NOMO-1 (cell line): ENCODE results near the gene CD84.
"Not testable (repeated sequence)": the region's sequence is repeated elsewhere in the genome, so short reads cannot be mapped to it uniquely, and the experiment has no call there.

Source experiments
- DNase-seq, 2 experiments: peaks; one replicate each; lab custom pipeline; 2025; ENCODE audit not compliant: unreplicated experiment in 2 of 2; lab: John Stamatoyannopoulos, UW

CD84 gene

GRCh38 chr1:160610569-160611242 is 31.4 kb upstream of the CD84 start:
- DNase-seq, result no peak

DNA sequence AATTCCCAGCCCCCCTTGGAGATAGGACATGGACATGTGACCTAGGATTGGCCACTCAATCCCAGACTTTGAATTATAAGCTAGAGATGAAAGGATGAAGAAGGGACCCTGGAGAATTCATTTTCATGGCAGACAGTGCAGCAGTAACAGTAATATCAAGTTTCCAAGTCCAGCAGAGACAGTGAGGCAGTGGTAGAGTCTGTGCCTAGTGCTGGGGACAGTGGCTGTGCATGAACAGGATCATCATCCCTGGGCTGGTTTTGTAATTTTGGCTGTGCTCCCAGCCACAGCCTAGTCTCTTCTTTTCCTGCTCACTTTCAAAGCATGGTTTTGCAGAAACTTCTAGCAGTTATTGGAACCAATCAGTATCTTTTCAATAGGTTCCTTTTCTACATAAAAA is 29.6 kb upstream of the CD84 start:
- DNase-seq, result no peak

DNA sequence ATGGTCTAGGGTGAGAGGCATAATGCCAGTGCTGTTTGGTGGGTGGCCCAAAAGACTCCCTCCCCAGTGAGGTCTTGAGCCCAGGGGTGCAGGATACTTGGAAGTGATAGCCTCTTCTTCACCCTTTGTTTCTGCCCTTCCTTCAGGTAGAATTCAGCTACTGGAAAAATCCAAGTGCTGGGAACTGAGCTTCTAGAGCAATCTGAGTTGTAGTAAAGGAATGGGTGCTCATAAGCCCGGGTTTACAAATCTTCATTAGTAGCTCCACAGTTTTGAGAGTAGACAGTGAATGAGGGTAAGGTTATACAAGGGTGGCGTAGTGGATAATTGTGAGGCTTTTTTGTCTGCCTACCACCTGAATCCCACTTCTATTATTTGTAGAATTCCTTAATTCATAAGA is 29.2 kb upstream of the CD84 start:
- DNase-seq, result no peak

DNA sequence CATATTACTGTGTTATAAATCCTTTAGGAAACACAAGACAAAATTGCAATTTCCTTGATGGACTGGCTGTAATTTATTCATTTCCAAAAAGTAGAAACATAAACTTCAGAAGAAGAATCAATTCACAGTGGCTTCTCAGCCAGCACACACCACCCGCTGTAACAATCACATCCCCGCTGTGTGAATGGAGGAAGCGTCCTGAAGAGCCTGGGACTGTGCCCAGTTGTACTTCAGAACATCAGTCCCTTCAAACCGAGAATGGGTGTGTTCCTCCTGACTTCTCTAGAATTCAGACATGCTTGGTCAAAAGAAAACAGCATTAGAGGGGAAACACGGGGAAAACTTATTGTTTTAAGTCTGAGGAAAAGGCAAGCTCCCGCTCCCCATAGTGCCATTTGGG is 28.8 kb upstream of the CD84 start:
- DNase-seq, result no peak

DNA sequence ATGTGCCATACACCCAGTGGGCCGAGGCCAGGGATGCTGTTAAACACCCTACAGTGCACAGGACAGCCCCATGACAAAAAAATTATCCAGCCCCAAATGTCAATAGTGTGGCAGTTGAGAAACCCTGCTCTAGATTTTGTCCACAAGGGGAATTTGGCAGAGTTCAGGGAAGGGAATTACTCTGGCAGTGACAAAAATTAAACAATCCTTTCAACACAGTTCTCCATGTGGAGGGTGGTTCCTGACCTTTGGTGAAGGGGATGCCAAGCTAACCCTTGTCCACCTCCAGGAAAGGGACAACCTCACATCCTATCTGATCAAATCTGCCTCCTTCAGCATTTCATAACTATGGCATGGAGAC is 28.4 kb upstream of the CD84 start:
- no peak for DNase-seq

DNA sequence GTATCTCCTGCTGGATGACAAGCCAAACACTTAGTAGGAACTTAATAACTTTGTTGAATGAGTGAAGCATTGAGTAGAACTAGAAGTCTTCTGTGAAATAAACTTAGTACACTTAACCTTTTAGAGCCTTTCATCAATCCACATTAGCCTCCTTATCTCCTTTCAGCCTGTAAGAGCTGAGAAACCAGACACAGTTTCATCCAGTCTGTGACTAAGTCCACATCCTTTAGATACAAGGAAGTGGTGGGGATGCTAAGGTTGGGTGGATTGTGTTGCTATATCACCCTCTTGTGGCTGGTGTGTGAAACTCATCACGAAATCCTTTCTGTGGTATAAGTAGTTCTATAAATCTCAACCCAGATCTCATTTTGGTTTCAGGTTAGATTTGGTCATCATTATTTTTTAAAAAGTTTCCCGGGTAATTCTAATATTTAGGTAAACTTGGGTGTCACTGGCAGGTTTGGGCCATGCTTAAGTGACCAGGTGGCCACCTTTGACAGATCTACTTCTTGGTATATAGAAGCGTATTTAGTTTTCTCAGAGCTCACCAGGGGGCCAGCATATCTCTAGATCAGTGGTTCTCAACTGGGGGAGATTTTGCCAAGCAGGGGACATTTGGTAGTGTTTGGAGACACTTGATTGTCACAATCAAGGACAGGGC is 27.8 kb upstream of the CD84 start:
- DNase-seq, result peak; percentile 53 to 79

- no peak for DNase-seq
Measured at GRCh38 chr1:160606611-160607010, 27.3 kb upstream of the CD84 start.

DNA sequence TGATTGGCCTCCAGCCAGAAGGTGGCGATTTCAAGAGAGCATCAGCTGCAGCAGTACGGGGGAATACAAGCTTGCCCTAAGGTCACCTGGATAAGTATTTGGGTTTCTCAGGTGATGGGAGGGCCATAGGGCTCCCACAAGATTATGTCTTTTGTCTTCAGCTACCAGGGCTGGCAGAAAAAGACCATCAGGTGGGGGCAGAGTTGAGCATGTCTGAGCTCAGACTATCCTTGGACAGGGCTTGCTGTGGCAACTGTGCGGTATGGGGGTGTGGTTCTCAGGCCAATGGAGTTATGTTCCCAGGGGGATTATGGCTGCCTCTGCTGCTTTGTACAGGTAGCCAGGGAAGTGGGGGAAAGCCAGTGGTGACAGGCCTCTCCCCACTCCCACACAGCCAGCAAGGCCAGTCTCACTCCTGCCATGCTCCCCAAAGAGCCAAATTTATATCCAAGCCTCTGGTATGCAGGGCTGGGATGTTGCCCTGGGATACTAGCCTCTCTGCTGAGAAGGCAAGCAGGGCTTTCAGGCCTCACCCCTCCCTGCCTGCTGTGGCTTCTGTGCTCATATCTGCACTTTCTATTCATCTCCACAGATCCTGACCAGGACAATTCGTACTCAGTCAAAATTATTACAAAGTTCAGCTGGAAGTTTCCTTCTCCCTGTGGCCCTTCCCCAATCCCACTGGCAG is 26.6 kb upstream of the CD84 start:
- DNase-seq, result no peak

DNA sequence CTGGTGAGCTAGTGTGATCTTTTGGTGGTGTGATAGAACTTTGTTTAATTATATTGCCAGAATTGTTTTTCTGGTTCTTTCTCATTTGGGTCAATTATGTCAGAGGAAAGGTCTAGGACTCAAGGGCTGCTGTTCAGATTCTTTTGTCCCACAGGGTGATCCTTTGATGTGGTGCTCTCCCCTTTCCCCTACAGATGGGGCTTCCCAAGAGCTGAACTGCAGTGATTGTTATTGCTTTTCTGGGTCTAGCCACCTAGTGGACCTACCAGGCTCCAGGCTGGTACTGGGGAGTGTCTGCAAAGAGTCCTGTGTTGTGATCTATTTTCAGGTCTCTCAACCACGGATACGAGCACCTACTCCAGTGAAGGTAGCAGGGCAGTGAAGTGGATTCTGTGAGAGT is 25.9 kb upstream of the CD84 start:
- no peak for DNase-seq

DNA sequence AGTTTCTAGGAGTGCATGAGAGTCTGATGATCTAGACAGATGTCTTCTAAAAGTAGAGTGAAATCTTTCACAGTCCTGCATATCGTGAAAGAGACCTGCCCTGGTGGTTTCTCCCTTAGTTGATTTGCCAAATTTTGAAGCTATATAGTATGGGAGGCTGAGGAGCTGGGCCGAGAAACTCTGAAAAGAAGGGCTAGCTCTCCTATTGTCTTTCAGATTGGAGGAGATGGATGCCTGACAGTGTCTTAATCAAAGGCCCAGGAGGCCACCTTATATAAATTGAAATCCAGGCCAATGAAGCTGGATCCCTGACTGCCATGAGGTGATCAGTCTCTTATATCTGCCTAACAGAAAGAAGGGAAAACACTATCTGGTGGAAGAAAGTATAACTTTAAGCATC is 18.4 kb upstream of the CD84 start:
- no peak for DNase-seq

- no peak for DNase-seq
Measured at GRCh38 chr1:160597051-160597450, 17.8 kb upstream of the CD84 start.

DNA sequence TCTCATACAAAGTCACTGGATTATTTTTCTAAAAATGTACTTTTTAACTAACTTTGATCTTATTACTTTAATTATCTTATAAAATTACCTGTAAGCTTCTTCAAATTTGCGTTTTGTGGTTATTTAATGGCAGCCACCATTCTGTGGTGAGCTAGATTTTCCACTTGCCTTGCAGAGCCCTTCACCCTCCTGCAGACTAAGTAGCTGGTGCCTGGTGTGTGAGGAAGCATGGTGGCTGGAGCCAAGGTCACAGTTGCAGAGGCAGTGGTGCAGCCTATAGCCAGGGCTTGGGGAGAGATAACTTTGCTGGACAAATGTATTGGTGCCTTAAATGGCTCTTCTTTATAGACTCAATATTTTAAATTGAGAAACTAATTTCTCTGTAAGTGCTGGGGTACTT is 11.2 kb upstream of the CD84 start:
- DNase-seq, result no peak

- DNase-seq, result no peak
Measured at GRCh38 chr1:160588468-160588867, 9.2 kb upstream of the CD84 start.

DNA sequence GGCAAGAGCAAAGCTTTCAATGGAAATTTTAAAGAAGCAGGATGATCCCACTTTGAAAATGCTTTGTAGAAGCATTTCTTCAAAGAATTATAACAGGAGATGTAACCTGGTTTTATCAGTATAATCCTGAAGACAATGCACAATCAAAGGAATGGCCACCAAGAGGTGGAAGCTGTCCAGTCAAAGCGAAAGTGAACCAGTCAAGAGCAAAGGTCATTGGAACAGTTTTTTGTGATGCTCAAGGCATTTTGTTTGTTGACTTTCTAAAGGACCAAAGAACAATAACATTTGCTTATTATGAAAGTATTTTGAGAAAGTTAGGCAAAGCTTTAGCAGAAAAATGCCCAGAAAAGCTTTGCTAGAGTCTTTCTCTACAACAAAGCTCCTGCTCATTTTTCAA is 5.5 kb upstream of the CD84 start:
- no peak for DNase-seq

DNA sequence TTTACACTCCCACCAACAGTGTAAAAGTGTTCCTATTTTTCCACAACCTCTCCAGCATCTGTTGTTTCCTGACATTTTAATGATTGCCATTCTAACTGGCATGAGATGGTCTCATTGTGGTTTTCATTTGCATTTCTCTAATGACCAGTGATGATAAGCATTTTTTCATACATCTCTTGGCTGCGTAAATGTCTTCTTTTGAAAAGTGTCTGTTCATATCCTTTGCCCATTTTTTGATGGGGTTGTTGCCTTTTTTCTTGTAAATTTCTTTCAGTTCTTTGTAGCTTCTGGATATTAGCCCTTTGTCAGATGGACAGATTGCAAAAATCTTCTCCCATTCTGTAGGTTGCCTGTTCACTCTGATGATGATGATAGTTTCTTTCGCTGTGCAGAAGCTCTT is 3.7 kb upstream of the CD84 start:
- DNase-seq, result not testable (repeated sequence)

- DNase-seq, result no peak
Measured at GRCh38 chr1:160581961-160582360, 2.7 kb upstream of the CD84 start.

DNA sequence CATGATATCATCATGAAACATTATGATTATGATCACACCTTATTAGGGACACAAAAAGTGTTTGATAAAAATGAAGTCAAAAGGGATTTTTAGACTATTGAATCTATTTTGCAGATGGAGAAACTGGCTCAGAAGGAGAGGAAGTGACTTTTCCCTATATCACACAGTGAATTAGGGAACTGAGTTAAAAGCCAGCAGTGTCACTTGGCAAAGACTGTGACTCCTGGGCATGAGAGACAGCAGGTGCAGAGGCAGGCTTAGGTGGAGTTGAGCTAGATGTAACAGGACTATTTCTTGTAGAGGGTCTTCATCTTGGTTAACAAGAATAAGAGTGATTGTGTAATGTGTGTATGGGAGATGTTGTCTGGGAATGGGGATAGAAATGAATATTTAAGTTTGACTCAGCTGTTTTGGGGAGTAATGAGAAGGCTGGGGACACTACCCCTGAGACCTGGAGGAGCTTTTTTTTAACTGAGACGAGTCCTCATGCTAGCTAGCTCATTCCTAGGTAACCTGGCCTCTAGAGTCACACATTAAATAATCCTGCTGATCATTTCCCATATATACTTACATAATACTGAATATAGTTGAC is 1.0 kb upstream of the CD84 start:
- DNase-seq, result peak; percentile 14 to 52

GRCh38 chr1:160578525-160579191 is 638 bp downstream of the CD84 start:
- peak in 1 of 2 experiments; percentile 36 for DNase-seq

DNA sequence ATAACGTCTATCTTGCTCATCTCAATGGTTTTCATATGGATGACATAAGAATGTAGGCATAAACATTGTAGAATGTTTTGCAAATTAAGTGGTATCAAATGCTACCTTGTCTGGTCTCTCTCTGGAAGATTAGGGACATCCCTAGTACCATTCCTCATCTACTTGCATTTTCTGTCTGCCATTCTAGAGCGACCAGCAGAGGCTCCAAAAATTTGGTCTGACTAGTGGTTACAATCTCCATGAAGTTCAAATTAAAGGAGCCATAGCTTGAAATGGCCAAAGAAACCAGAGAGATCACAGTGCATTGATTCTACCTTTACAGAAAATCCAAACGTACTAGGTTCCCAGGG is 1.1 kb downstream of the CD84 start:
- DNase-seq, result peak; percentile 32 to 52

GRCh38 chr1:160577671-160578070 is 1.6 kb downstream of the CD84 start:
- no peak for DNase-seq

- DNase-seq, result no peak
Measured at GRCh38 chr1:160576884-160577283, 2.4 kb downstream of the CD84 start.
